Fibroblast of peridontal ligament (primary cell): ENCODE measurements around the gene SLC25A40.
"Not testable (repeated sequence)": the region's sequence is repeated elsewhere in the genome, so short reads cannot be mapped to it uniquely, and the experiment has no call there.

Source experiments
- DNase-seq: peaks from one replicate; pipeline ENCODE4 v3.0.0-alpha.2; 2010; ENCODE audit errors: extremely low read depth

The SLC25A40 gene

GRCh38 chr7:87872346-87872745 is 3.8 kb downstream of the SLC25A40 start:
- no peak for DNase-seq

- DNase-seq, result no peak
Observed at GRCh38 chr7:87870471-87870870, 5.7 kb downstream of the SLC25A40 start.

GRCh38 chr7:87866533-87866932 is 9.6 kb downstream of the SLC25A40 start:
- DNase-seq, result not testable (repeated sequence)

GRCh38 chr7:87866089-87866488 is 10.1 kb downstream of the SLC25A40 start:
- no peak for DNase-seq

- DNase-seq, result no peak
Observed at GRCh38 chr7:87858417-87859100, 17.6 kb downstream of the SLC25A40 start.

- peak; percentile 65 for DNase-seq
Observed at GRCh38 chr7:87853237-87853864, 22.8 kb downstream of the SLC25A40 start.

- no peak for DNase-seq
Observed at GRCh38 chr7:87852306-87852705, 23.9 kb downstream of the SLC25A40 start.

GRCh38 chr7:87850836-87851593 is 25.1 kb downstream of the SLC25A40 start:
- peak; percentile 26 for DNase-seq

- no peak for DNase-seq
Observed at GRCh38 chr7:87837597-87837996, 38.6 kb downstream of the SLC25A40 start.

- peak; percentile 9 for DNase-seq
Observed at GRCh38 chr7:87833130-87833529, 43.0 kb downstream of the SLC25A40 start.

- DNase-seq, result peak; percentile 39
Observed at GRCh38 chr7:87831097-87831496, 45.1 kb downstream of the SLC25A40 start.

- DNase-seq, result not testable (repeated sequence)
Observed at GRCh38 chr7:87828383-87828782, 47.8 kb downstream of the SLC25A40 start.

- DNase-seq, result not testable (repeated sequence)
Observed at GRCh38 chr7:87825369-87825768, 50.8 kb downstream of the SLC25A40 start.

- not testable (repeated sequence) for DNase-seq
Observed at GRCh38 chr7:87822056-87822455, 54.1 kb downstream of the SLC25A40 start.

GRCh38 chr7:87818336-87818735 is 57.8 kb downstream of the SLC25A40 start:
- no peak for DNase-seq

GRCh38 chr7:87816389-87816788 is 59.8 kb downstream of the SLC25A40 start:
- DNase-seq, result no peak

GRCh38 chr7:87810726-87811125 is 65.4 kb downstream of the SLC25A40 start:
- no peak for DNase-seq

GRCh38 chr7:87810130-87810529 is 66.0 kb downstream of the SLC25A40 start:
- no peak for DNase-seq

- DNase-seq, result no peak
Observed at GRCh38 chr7:87806150-87806549, 70.0 kb downstream of the SLC25A40 start.

- peak; percentile 68 for DNase-seq
Observed at GRCh38 chr7:87797798-87798403, 78.3 kb downstream of the SLC25A40 start.

- DNase-seq, result no peak
Observed at GRCh38 chr7:87797395-87797794, 78.8 kb downstream of the SLC25A40 start.

GRCh38 chr7:87785368-87785995 is 90.7 kb downstream of the SLC25A40 start:
- no peak for DNase-seq
